Mesenteric fat pad (tissue), 1 donor: ENCODE results near the gene SMIM10L2A. TPM values are rescaled to one million over a fixed set of nuclear protein-coding genes. Genes with fewer than 3 reads are reported as not detected.
"Not testable (repeated sequence)": the region's sequence is repeated elsewhere in the genome, so short reads cannot be mapped to it uniquely, and the experiment has no call there.

Source experiments
- DNase-seq: peaks from one replicate; pipeline ENCODE4 v3.0.0-alpha.2; 2020; ENCODE audit warnings: low spot score
- long read RNA-seq: library from polyadenylated mRNA; unstranded; transcript quantifications from one replicate; pipeline ENCODE4 v2.0.0, GENCODE V29; 2020
- total RNA-seq: library from RNA; stranded (reverse); fragmentation: NEBNext Ultra II Directional; extraction: Animal tissue kit (Norgen Biotek cat#: 25700); gene quantifications from one replicate; pipeline ENCODE4 v1.2.1, GENCODE V29; 2021
- donor health status: DM: yes; HTN: yes; CAD: no.

Gene SMIM10L2A
- total RNA-seq = 0.39 TPM
- long read RNA-seq, partial matches to known transcripts = 0 of 1 reads
- long read RNA-seq, other reads (novel, unspliced or antisense) = 1 of 1 reads

DNA sequence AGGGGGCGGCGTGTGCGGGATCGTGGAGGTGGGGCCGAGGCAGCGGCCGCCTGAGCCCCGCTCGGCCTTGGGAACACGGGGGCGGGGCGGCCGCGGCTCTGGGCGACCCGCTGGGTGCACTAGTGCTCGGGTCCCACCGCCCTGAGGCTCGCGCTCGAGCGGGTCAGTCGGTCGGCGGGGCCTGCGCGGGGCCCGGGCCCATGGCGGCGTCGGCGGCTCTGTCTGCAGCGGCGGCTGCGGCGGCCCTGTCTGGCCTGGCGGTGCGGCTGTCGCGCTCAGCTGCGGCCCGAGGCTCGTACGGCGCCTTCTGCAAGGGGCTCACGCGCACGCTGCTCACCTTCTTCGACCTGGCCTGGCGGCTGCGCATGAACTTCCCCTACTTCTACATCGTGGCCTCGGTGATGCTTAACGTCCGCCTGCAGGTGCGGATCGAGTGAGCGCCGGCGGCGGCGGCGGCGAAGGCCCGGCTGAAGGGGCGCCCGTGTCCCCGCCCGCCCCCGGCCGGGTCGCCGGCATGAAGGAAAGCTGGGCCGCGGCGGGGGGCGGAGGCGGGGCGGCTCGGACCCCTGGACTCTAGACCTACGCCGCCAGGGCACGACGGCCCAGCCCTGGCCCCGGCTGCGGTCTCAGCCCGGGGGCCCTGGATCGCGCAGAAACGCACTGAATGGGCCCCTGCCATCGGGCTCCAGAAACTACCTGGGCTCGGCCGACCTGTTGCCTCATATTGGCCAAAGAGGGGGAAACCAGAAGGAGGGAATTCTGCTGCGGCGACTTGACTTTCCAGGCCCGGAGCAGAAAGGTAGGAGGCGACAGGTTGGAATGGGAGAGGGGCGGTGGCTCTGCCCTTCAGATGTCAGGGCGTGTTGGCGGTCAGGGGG lies at the start of gene SMIM10L2A:
TSS of gene SMIM10L2A (plus strand) at position 13 of the 878 bp plus-strand sequence. CDS start at position 201, 188 bp downstream.
- no peak for DNase-seq

DNA sequence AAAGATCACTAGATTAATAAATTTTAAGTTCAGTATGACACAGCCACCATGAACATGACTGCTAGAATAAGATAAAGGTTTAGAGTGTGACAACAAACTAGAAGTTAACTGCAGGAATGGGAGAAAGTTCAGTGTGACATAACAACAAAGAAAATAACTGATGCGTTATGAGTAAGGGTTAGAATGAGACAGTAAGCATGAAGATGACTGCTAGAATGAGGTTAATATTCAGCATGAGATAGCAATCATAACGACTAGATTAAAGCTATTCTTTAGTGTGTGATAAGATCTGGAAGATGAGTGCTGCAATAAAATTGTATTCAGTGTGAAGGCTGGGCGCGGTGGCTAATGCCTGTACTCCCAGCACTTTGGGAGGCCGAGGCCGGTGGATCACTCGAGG lies 48.4 kb upstream of the SMIM10L2A start:
- DNase-seq = no peak

DNA sequence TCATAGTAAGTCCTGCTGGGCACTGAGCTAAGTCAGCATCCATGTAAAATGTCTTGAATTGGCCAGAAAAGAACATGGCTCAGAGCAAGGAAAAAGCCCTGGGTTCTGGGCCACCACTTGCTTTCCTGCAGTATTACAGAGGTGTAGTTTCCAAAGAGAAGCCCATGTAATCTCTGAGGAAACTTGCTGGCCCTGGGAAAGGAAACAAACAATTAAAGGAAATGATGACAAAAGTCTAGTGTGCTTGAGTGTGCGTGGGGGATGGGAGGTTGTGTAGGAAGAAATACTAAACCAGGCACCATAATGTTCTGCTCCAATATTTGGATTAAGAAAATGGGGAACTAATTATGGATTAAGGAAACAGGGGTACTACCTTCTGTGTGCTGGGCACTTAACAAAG lies 39.5 kb upstream of the SMIM10L2A start:
- DNase-seq = no peak

DNA sequence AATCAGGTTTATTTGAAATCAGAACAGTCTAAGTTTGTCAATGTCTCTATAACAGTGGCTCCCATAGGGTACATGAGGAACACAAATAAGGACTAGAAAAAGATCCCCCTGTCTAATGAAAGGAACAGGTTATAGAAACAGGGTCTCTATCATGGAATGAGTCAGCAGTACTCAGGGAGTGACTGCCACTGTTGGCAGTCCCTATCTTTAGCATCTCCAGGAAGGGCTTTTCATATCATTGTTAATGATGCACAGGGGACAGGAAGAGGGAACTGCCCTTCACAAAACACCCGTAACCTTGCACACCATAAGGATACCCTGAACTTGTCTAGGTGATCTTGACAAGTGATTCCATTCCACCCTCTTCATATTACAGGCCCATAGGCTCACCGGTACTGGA lies 38.5 kb upstream of the SMIM10L2A start:
- DNase-seq = no peak

DNA sequence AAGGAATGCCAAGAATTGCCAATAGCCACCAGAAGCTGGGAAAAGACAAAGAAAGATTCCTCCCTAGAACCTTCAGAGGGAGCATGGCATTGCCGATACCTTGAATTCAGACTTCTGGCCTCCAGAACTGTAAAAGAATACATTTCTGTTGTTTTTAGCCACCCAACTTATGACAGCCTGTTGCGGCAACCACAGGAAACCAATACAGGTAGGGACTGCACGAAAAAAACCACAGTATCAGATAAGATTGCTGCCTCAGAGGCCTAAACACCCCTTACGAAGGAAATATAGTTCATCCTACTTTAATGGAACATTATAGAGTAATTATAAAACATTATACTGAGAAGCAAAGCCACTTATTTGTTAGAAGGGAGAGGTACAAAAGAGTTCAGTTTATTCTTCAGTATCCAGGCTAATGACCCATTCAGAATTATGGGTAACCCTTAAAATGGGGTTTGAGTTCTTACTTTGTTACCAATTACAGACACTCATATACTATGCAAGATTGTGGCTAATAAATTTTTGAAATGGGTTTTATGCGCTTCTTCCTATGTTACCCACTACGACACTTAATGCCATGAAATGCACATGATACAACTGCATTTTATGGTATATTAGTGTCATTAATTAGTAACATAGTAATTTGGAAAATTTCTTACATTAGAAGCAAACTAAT lies 37.4 kb upstream of the SMIM10L2A start:
- no peak for DNase-seq

DNA sequence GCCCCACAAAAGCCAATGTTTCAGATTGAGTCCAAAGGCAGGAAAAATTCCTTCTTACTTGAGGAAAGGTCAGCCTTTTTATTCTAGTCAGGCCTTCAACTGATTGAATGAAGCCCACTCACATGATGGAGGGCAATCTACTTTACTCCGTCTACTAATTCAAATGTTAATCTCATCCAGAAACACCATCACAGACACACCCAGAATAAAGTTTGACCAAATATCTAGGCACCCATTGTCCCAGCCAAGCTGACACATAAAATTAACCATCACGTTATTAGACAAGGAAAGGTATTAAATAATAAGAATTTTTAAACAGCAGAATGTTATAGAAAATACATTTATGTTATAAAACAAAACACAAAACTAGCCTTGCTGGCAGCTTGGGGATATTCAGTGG lies 32.9 kb upstream of the SMIM10L2A start:
- DNase-seq = no peak

DNA sequence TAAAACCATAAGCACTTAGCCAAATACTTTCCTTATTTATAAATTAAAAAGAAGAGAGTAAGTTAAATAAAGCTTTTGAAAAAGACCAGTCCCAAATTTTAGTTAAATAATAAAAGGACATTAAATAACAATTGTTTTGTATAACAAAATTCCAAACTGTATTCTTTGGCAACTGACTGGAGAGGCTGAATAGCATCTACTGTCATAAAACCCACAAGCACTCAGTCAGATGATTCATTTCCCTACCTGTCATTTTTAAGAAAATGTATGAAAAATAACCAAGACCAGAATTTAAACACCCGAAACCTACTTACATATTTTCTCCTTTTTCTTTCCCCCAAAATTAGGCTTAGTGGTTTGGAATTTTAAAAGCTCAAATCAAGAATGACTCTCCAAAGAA lies 32.5 kb upstream of the SMIM10L2A start:
- no peak for DNase-seq

DNA sequence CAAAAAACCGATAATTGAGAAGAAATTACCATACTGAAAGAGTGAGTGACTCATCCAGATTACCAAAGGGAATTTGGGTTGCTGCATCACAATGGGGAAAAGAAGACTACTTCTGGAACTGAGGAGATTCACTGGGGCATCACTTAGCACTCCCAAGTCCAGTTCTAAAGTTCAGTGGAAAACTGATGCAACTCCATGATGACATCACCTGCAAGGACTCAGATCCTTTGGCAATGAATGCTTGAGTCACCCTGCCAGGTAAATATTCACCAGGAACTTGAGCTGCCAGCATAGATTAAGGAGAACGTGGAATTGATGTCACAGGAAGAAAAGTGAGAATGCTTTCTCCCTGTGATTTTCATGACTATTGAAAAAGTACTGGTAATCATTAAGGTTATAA lies 32.0 kb upstream of the SMIM10L2A start:
- DNase-seq = no peak

DNA sequence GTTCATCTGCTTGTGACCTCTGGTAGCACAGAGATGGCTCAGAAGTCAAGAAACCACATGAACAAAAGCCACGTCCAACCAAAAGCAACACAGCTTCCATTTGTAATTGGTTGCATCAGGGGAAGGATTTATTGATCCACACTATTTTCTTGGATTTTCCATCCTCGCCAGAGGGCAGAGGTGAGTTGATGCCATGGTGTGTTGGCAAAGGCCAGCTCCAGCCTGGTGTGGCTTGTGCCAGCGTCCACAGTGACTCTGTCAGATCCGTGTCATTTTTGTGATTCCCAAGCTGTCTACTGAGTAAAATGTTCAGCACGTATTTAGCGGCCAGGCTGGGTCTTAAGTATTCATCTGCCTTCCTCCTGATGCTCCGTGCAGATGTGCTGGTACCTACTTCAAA lies 30.0 kb upstream of the SMIM10L2A start:
- no peak for DNase-seq

DNA sequence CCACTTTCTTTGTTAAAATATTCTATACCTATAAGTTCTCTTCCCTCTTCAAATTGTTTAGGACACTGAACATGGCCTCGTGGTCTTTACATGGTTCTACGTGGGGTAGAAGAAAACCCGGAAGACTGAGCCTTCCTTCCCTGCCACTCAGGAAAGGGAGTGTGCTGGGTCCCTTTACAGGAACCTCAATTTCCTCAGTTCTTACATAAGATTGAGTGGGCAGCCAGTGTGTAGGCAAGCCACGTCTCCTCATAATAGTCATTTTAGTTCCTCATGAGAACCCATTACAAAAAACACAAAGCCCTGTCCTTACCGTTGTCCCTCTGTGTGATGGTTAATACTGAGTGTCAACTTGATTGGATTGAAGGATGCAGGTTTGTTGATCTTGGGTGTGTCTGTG lies 28.7 kb upstream of the SMIM10L2A start:
- DNase-seq = no peak

DNA sequence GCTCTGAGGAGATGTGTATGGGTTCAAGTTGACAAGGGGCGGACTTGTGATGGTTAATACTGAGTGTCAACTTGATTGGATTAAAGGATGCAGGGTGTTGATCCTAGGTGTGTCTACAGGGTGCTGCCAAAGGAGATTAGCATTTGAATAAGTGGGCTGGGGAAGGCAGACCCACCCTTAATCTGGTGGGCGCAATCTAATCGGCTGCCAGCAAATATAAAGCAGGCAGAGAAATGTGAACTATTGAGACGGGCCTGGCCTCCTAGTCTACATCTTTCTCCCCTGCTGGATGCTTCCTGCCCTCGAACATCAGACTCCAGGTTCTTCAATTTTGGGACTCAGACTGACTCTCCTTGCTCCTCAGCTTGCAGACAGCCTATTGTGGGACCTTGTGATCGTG lies 26.7 kb upstream of the SMIM10L2A start:
- no peak for DNase-seq

DNA sequence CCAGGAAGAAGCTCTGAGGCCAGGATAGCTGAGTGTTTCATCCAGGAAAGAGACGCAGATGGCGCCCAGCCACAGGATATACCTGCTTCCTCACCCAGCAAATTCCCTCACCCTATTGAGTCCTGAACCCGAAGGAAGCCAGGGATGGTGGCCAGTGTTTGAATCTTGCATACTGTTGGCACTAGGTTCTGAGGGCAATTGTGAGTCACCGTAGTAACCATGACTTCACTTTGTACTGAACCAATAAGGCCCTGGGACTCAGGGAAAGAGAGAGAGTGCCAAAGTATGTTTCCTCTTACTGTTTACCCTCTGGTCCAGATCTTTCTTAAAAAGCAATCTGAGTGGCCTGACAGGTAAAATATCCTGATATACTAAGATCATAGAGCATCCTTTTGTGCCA lies 25.6 kb upstream of the SMIM10L2A start:
- no peak for DNase-seq

DNA sequence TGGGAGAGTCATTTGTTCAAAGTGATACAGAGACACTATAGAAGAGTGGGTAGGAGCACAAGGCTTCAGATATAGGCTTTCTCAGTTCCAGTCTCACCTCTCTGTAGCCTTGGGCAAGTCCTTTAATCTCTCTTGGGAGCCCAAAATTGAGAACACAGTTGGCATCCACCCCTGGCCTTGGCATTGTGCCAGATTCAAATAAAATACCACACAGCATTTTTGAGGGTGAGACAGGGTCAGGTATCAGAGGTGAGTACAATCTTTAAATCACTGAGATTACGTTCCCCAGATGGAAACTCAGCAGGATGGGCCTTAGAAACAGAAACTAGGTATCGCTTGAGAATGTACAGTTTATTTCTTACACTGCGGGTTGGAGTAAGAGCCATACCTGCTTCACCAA lies 25.2 kb upstream of the SMIM10L2A start:
- DNase-seq = no peak

DNA sequence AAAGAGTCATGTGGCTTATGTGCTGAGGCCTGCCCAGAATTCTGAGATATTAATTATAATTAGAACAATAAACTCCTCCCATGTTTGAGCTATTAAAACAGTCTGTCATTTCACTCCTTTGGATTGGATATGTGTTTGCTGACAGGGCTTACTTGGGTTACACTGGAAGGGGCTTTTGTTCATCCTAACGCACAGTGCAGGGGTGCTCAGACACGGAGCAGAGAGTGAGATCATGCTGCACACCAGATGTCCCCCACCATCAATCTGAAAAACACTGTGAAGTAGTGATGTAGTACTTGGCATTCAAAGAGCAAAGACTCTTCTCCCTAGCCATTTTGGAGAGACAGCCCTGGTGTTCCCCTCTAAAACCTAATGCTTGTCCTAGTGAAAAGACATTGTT lies 24.1 kb upstream of the SMIM10L2A start:
- DNase-seq = no peak

DNA sequence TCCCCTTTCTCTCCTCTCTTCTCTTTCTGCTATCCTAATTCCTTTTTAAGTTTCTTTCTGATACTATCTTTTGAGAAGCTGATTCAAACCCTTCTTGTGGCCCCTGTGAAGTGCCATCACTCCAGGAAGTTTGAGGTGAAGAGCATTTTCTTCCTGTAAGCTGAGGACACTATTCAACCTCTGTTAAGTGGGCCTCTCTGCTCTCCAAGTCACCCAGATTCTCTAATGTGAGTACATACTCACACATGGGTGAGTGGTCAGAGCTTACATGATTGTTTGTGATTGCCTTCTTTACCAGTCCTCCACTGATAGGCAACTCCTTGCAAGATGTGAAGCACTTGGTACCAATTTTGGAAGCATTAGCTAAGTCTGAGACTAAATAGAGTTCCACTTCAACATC lies 18.4 kb upstream of the SMIM10L2A start:
- no peak for DNase-seq

DNA sequence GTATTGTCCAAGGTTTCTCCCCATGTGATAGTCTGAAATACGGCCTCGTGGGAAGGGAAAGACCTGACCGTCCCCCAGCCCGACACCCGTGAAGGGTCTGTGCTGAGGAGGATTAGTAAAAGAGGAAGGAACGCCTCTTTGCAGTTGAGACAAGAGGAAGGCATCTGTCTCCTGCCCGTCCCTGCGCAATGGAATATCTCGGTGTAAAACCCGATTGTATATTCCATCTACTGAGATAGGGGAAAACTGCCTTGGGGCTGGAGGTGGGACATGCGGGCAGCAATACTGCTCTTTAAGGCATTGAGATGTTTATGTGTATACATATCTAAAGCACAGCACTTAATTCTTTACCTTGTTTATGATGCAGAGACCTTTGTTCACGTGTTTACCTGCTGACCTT lies 15.3 kb upstream of the SMIM10L2A start:
- DNase-seq = not testable (repeated sequence)

DNA sequence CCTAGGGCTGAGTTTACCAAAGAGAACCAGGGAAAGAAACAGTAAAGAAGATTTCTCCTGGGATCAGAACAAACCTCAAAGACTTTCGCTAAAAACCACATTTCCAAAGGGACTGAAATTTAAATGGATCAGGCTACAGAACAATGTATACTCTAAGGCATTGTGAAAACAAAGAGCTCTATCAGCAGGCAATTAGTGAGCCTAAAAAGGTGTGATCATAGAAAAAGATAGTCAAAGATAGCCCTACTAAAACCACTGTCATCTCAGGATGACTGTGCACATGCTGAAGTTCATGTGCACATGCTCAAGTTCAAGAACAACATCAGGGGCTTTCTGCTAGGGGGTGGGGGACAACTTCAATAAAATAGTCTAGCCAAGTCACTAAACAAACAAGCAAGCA lies 12.9 kb upstream of the SMIM10L2A start:
- DNase-seq = no peak

DNA sequence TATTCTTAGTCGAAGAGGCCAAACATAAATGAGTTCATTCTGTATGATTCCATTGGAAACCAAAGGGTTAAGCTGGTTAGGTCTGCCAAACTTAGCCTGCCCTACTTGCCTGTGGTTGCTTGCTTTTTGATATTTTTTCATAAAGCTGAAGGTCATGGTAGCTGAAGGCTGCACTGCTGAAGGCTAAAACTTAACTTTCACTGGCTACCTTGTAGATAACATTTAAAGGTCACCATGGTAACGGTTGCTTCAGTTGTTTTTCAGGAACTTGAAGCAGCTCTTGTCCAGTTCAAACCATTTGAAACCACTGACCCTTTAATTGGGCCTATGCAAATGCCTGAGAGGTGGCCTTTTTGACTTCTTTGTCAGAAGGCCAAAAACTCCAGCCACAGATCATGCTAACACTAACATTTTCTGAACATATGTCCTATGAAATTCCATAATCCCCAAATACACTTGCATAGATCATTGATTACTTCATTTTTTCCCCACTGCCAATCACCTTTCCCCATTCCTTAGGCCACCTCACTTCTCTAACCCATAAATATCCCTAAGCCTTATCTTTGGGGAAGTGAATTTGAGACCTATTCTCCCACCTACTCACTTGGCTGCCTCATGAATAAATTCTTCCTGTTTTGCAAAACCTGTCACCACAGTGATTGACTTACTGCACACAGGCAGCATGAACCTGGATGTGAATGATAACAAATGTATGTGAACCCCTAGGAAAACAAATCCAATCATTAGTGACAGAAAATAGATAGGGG lies 10.7 kb upstream of the SMIM10L2A start:
- no peak for DNase-seq

DNA sequence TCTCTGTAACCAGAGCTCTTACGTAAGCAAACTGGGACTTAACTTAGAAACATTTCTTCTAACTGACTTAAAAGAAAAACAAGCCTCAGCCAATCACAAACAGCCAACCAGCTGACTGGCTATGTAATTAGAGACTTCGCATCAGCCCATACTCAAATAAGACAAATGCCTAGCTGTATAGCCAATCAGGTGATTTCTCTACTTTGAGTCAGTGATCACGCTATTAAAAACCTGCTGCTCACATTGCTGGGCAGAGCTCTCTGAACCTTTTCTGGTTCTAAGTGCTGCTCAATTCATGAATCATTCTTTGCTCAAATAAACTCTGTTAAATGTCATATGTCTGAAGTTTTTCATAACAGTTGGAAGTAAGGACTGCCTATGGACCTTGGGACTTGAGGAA lies 9.9 kb upstream of the SMIM10L2A start:
- no peak for DNase-seq

DNA sequence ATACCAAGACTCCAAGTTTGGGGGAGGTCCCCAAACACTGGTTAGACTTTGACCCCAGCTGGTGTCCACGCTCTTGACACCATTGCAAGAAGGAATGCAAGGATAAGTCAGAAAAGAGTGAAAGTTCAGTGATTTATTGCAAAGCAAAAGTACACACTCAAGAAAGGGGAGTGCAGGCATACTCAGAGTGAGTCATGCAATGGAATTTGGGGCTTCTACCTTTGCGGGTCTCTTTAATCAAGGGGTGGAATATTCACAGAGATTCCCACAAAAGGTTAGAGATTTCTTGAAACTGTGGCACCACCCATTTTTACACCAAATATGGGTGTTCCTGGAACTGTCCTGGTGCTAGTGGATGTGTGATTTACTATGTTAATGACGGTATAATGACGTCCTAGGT lies 5.2 kb upstream of the SMIM10L2A start:
- DNase-seq = no peak

DNA sequence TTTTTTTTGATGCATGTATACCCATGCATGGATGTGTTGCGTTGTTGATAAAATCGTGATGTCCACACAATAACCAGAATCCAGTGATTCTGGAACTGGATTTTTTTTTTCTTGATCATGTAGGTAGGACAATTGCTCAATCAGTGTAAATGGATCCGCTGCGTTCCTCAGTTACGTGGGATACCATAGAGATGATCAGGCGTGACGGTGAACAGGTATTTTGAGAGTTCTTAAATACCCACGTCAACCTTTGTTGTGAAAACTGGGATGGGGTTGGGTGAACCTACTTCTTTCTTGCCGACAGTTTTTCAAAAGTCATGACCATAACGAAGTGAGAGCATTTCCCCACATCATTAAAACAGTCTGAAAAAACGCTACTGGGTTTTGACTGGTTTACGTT lies 913 bp upstream of the SMIM10L2A start:
- DNase-seq = no peak

DNA sequence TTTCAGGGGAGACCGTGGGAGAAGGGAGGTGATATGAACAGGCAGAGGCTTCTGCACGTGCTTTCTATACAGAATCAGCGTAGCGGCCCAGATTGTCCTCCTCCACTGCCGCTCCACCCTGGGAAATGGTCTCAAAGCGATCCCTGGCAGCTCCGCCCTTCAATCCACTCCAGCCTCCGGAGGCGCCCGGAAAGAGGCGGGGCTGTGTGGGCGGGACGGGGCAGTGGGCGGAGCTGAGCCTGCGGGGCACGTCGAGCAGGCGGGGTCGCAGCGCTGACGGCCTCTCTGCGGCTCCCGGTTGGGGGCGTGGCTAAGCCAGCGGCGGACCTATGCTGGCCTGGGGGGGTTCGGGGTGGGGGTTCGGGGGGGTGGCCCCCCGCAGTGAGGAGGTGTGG lies 210 bp upstream of the SMIM10L2A start:
- DNase-seq = peak; percentile 92
